Measurements from ENCODE around the gene ZBTB38.

ZBTB38 gene

GRCh38 chr3:141413391-141413790 is 45.1 kb downstream of the ZBTB38 start:
- Mint-ChIP-seq H3K4me3 (no peak overlapping the region), H3K27me3 (ENCODE audit: low read depth) (no peaks in the 10 kb centered on the region), H3K27ac (peak overlapping the region; percentile 97 to 100 (median 99)), H3K36me3 (ENCODE audit: low read depth) (peaks cover 51% of the 10 kb centered on the region), H3K4me1 (peaks cover 63% of the 10 kb centered on the region), H3K9me3 (no peaks in the 10 kb centered on the region)
- TF ChIP-seq, protein P1, sequence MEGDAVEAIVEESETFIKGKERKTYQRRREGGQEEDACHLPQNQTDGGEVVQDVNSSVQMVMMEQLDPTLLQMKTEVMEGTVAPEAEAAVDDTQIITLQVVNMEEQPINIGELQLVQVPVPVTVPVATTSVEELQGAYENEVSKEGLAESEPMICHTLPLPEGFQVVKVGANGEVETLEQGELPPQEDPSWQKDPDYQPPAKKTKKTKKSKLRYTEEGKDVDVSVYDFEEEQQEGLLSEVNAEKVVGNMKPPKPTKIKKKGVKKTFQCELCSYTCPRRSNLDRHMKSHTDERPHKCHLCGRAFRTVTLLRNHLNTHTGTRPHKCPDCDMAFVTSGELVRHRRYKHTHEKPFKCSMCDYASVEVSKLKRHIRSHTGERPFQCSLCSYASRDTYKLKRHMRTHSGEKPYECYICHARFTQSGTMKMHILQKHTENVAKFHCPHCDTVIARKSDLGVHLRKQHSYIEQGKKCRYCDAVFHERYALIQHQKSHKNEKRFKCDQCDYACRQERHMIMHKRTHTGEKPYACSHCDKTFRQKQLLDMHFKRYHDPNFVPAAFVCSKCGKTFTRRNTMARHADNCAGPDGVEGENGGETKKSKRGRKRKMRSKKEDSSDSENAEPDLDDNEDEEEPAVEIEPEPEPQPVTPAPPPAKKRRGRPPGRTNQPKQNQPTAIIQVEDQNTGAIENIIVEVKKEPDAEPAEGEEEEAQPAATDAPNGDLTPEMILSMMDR (IDR thresholded peaks at IDR 0.05; ENCODE audit: unreplicated experiment in 3 of 3), result no peak

- Mint-ChIP-seq H3K4me1 (peaks cover 63% of the 10 kb centered on the region), H3K27me3 (ENCODE audit: low read depth) (no peaks in the 10 kb centered on the region), H3K9me3 (no peaks in the 10 kb centered on the region), H3K4me3 (no peak overlapping the region), H3K36me3 (ENCODE audit: low read depth) (peaks cover 54% of the 10 kb centered on the region), H3K27ac (peak overlapping the region; percentile 97 to 100 (median 99))
- TF ChIP-seq, protein P1 (IDR thresholded peaks at IDR 0.05; ENCODE audit: unreplicated experiment in 3 of 3), result no peak
Measured at GRCh38 chr3:141413801-141414689, 45.7 kb downstream of the ZBTB38 start.

DNA sequence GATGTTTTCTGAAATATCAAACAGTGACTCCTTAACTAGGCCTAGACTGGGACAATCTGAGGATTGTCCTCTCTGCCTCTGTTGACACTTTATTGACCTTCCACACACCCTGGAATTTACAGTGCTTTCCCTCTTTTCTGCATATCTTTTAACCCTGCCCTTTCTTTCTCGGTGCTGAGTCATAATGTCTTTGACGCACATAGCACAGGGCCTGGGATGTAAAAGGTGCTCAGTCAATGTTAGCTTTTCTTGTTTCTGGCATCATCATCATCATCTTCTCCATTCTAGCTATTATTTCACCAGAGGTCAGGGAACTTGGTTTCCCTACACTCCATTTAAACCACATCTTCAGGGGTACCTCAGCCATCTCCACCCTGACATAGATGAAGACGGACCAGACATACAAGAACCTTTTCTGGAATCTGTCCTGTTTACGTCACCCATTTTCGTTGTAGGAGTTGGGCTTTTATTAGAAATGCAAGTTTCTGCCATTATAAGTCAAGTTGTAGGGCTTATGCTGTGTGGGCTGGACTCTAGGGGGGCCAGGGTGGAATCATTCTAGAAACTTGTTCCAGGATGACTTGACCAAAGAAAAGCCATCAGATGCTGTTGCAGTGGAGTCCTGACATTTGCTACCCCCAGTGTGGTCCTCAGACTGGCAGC is 46.6 kb downstream of the ZBTB38 start:
- no peak overlapping the region for H3K4me3 Mint-ChIP-seq
- H3K4me1 Mint-ChIP-seq, result peaks cover 58% of the 10 kb centered on the region
- TF ChIP-seq, protein P1 (IDR thresholded peaks at IDR 0.05; ENCODE audit: unreplicated experiment in 3 of 3), result no peak
- peak overlapping the region; percentile 72 to 99 (median 90) for H3K27ac Mint-ChIP-seq
- H3K27me3 Mint-ChIP-seq (ENCODE audit: low read depth), result no peaks in the 10 kb centered on the region
- no peaks in the 10 kb centered on the region for H3K9me3 Mint-ChIP-seq
- H3K36me3 Mint-ChIP-seq (ENCODE audit: low read depth), result peaks cover 59% of the 10 kb centered on the region

GRCh38 chr3:141415953-141416352 is 47.6 kb downstream of the ZBTB38 start:
- Mint-ChIP-seq H3K9me3 (no peaks in the 10 kb centered on the region), H3K27me3 (ENCODE audit: low read depth) (no peaks in the 10 kb centered on the region), H3K36me3 (ENCODE audit: low read depth) (peaks cover 61% of the 10 kb centered on the region), H3K4me3 (peak overlapping the region in 1 of 3 experiments; percentile 2), H3K27ac (peak overlapping the region; percentile 72 to 99 (median 90)), H3K4me1 (peaks cover 48% of the 10 kb centered on the region)
- TF ChIP-seq, protein P1 (IDR thresholded peaks at IDR 0.05; ENCODE audit: unreplicated experiment in 3 of 3), result no peak
